GM12874 (cell line): Measurements from ENCODE around the gene PRR30.
A peak's percentile ranks its signal among the peaks of the same experiment; 100 is the strongest.

ENCODE experiments used
- TF ChIP-seq, protein P1 (sequence below): IDR thresholded peaks from 2 replicates; pipeline ENCODE4 v1.5.1; 2011; ENCODE audit warnings: low read depth, mild to moderate bottlenecking, control low read depth, low read length, moderate library complexity; ENCODE audit not compliant: insufficient read depth

PRR30 gene

DNA sequence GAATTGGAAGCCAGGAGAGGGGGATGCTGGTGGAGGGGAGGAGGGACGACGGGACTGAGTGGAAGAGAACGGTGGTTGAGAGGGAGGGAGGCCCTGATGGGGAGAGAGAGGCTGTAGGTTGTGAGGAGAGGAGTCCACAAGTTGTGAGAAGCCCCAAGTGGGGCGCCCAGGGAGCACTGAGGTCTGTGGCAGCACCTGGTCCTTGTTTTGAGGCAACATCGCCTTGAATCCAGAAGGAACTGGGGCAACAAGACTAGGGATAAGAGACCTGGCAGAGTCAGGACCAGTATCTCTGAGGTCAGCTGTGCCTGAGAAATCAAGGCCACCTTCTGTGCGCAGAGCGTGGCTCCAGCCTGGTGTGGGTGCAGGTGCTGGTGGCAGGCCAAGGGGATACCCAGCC is 1.1 kb downstream of the PRR30 start:
- TF ChIP-seq, protein P1, sequence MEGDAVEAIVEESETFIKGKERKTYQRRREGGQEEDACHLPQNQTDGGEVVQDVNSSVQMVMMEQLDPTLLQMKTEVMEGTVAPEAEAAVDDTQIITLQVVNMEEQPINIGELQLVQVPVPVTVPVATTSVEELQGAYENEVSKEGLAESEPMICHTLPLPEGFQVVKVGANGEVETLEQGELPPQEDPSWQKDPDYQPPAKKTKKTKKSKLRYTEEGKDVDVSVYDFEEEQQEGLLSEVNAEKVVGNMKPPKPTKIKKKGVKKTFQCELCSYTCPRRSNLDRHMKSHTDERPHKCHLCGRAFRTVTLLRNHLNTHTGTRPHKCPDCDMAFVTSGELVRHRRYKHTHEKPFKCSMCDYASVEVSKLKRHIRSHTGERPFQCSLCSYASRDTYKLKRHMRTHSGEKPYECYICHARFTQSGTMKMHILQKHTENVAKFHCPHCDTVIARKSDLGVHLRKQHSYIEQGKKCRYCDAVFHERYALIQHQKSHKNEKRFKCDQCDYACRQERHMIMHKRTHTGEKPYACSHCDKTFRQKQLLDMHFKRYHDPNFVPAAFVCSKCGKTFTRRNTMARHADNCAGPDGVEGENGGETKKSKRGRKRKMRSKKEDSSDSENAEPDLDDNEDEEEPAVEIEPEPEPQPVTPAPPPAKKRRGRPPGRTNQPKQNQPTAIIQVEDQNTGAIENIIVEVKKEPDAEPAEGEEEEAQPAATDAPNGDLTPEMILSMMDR: no peak

DNA sequence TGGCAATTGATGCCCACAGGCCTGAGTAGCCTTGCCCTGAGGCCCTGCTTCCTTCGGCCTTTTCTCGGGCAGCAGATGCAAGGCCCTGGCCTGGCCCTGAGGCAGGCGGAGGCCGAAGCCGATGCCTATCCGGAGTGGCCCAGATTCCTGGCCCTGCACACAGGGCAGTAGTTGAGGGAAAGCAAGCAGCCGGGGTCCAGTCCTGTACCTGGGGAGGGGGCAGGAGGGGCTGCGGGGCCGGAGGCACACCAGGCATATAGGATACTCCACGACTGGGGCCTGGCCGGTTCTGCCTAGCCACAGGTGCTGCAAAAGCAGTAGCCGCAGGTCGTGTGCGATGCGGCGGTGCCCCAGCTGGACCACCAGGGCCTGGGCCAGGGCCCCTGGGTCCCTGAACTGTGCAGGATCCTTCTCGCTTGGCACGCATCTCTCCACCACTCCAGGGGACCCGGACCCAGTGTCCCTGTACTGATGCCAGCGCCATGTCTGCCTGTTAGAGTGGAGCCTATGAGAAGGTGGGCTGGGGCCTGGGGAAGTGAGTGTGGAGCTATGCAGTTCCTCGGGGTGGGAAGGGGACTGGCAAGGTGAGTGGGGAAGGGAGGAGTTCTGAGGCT is 1.8 kb downstream of the PRR30 start:
- TF ChIP-seq, protein P1: no peak

DNA sequence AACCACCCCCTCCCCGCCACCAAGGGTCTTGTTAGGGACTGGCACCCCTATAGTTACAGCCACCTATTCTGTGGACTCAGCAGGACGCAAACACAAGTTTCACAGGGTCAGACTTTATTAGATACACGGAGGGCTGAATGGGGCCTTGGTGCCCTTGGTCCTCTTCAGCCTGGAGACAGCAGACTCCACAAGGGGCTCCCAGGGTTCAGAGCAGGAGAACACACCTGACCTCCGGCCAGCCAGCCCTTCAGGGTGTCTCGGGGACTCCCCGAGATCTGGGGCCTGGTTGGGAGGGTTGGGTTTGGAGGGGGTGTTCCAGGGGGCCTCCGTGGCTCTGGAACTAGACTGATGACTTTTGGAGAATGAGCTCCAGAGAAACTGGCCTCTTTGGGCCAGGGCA is 2.5 kb downstream of the PRR30 start:
- TF ChIP-seq, protein P1: no peak

DNA sequence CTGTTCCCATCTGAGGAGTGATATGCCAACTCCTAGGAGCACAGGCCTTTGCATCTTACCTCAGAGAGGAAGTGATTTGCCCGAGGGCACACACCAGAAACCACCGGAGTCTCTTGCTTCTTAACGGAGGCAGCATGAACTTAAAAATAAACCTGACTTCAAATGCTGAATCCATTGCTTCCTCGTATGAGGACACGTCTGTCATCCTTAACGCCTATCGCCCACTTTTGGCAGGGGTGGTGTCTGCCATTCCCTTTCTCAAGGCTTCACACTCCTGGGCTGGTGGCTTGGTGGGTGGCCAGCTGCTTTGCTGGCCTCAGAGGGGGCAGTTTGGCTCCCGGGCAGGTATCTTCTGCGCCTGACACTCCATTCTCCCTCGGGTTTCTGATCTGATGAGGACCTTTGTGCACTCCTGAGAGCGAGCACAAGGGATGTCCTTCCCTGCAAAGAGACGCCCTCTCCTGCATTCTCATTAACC is 3.7 kb downstream of the PRR30 start:
- TF ChIP-seq, protein P1: no peak

DNA sequence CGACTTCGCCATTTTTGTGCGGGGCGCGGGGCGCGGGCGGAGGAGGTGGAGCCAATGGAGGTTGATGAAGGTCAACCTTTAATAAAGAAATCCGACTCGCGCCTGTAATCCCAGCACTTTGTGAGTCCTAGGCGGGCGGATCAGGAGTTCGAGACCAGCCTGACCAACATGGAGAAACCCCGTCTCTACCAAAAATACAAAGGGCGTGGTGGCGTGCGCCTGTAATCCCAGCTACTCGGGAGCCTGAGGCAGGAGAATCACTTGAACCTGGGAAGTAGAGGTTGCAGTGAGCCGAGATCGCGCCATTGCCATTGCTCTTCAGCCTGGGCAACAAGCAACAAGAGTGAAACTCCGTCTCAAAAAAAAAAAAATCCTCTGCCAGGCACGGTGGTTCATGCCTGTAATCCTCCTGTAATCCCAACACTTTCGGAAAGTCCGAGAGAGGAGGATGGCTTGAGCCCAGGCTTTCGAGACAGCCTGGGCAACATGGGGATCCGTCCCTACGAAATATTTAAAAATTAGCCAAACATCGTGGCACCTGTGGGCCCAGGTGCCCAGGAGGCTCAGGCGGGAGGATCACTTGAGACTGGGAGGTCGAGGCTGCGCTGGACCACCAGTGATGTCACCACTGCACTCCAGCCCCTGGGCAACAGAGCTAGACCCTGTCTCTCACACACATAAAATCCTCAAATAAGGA is 4.3 kb downstream of the PRR30 start:
- TF ChIP-seq, protein P1: no peak

DNA sequence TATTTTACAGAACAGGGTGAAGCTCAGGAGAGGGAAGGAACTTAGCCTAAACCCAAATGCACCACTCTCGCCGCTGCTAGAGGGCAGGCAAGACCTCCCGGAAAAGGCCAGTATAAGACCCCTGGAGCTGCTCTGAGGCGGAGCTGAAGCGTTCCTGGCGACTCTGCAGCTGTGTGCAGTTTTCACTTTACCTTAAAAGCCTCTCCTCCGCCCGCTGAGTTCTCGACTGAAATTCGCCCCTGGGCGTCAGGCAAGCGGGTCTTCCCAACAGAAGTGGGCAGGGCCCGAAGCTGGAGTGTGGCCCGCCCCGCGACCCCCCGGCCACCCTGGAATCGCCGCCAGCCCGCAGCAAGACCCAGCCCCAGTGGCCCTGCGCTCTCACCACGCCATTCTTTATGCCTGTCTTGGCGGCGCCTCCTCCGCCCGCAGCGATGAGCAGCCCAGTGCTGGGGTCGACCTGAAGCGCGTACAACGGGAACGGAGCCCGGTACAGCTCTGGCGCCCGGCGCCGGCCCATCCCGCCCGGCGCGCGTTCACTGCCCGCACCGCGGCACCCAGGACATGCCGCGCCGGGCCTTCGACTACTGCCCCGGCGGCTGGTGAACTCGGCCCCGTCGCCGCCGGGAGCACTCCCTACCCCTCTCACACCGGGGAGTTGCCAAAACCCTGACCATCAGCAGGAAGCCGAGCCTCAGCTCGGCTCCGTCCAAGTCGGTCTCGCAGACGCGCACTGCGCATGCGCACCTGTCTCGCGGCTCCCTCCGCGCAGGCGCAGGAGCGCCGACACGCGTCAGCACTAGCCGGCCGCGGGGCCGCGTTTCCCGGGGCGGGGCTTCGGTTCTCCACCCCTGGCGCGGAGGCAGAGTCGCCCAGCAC is 5.1 kb downstream of the PRR30 start, which contains the start of gene PREB:
TSS of gene PREB (minus strand) at position 732 of the 876 bp plus-strand sequence. CDS start at position 517, 215 bp downstream.
- TF ChIP-seq, protein P1: peak; percentile 40

DNA sequence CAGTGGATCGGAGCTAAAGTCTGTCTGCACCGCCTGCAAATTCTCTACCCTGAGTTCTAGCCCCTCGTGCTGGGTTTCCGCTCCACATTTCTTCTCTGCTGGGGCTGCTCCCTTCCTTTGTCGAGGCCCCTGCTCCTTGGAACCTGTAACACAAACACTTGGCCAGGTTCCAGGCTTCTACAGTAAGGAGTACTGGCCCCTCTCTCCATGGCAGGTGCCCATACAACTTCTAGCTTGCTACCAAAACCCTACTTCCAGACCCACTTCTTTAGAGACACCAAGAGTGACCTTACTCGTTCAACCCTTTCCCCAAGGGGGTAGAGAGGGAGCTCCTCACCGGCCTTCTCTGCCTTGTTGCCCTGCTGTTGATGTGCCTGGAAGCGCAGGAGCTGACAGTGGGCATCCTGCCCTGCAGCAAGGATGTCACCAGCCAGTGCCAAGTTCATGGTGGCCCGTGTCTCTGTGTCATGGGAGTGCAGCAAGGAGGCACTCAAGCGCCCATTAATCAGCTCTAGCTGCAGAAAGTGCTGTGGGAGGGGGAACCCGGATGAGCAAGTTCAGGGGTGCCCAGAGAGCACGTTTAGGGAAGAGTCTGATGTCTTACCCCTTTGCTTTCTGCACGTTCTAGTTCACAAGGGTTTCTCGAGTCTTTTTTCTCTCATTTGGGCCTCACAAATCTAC is 5.9 kb downstream of the PRR30 start:
- TF ChIP-seq, protein P1: no peak
